Stomach smooth muscle (tissue), 2 donors: ENCODE results near the gene MCHR2.

Source experiments
- H3K27ac ChIP-seq: one replicate; pipeline ENCODE4 v1.7.0; 2013; ENCODE audit warnings: mild to moderate bottlenecking, low read length, inconsistent platforms
- H3K27me3 ChIP-seq, 2 donors: one replicate each; pipeline ENCODE4 v1.7.0; 2013; ENCODE audit warnings: low read length in 2 of 2; ENCODE audit not compliant: insufficient read depth in 2 of 2, control insufficient read depth in 1 of 2
- H3K36me3 ChIP-seq, 2 donors: one replicate each; pipeline ENCODE4 v1.7.0; 2013; ENCODE audit warnings: low read length in 2 of 2; ENCODE audit not compliant: control insufficient read depth in 2 of 2, insufficient read depth in 2 of 2
- H3K4me1 ChIP-seq: one replicate; pipeline ENCODE4 v1.7.0; 2013; ENCODE audit warnings: low read length; ENCODE audit not compliant: control insufficient read depth, insufficient read depth
- H3K4me3 ChIP-seq, 2 donors: one replicate each; pipeline ENCODE4 v1.7.0; 2013; ENCODE audit warnings: low read length in 2 of 2
- H3K9ac ChIP-seq, 2 donors: one replicate each; pipeline ENCODE4 v1.7.0; 2013; ENCODE audit warnings: low read length in 2 of 2, mild to moderate bottlenecking in 1 of 2
- H3K9me3 ChIP-seq, 2 donors: one replicate each; pipeline ENCODE4 v1.7.0; 2013; ENCODE audit warnings: low read length in 2 of 2; ENCODE audit not compliant: control insufficient read depth in 2 of 2
- donor health status: healthy.
- donor health status: Pancreatic carcinoma.

Gene MCHR2

GRCh38 chr6:99905209-99906106 is 88.6 kb downstream of the MCHR2 start:
- no peaks in the 10 kb centered on the region for H3K4me1 ChIP-seq
- H3K27ac ChIP-seq: no peak overlapping the region
- no peaks in the 10 kb centered on the region for H3K9me3 ChIP-seq
- H3K4me3 ChIP-seq: no peak overlapping the region
- no peak overlapping the region for H3K9ac ChIP-seq
- H3K36me3 ChIP-seq: no peaks in the 10 kb centered on the region
- no peaks in the 10 kb centered on the region for H3K27me3 ChIP-seq

- no peak overlapping the region for H3K4me3 ChIP-seq
- H3K27me3 ChIP-seq: no peaks in the 10 kb centered on the region
These were observed 92.2 kb downstream of the MCHR2 start for GRCh38 chr6:99901596-99902384.

GRCh38 chr6:99894815-99895214 is 99.2 kb downstream of the MCHR2 start:
- Histone ChIP-seq H3K4me3 (no peak overlapping the region), H3K36me3 (no peaks in the 10 kb centered on the region), H3K9ac (no peak overlapping the region), H3K27me3 (no peaks in the 10 kb centered on the region), H3K27ac (no peak overlapping the region), H3K9me3 (no peaks in the 10 kb centered on the region), H3K4me1 (no peaks in the 10 kb centered on the region)

More at GRCh38 chr6:99901596-99902384, 92.2 kb downstream of the MCHR2 start:
- H3K9me3 ChIP-seq: no peaks in the 10 kb centered on the region
- H3K9ac ChIP-seq: no peak overlapping the region
- H3K27ac ChIP-seq: no peak overlapping the region
- no peaks in the 10 kb centered on the region for H3K4me1 ChIP-seq
- H3K36me3 ChIP-seq: no peaks in the 10 kb centered on the region

GRCh38 chr6:99887066-99887465 is 107.0 kb downstream of the MCHR2 start:
- Histone ChIP-seq H3K9me3 (no peaks in the 10 kb centered on the region), H3K36me3 (no peaks in the 10 kb centered on the region), H3K27me3 (no peaks in the 10 kb centered on the region), H3K4me3 (no peak overlapping the region), H3K4me1 (no peaks in the 10 kb centered on the region), H3K27ac (no peak overlapping the region), H3K9ac (no peak overlapping the region)

- Histone ChIP-seq H3K9me3 (no peaks in the 10 kb centered on the region), H3K36me3 (no peaks in the 10 kb centered on the region), H3K27ac (no peak overlapping the region), H3K27me3 (no peaks in the 10 kb centered on the region), H3K4me1 (no peaks in the 10 kb centered on the region), H3K9ac (no peak overlapping the region), H3K4me3 (no peak overlapping the region)
These were observed 109.0 kb downstream of the MCHR2 start for GRCh38 chr6:99885051-99885450.

GRCh38 chr6:99882128-99882702 is 111.8 kb downstream of the MCHR2 start:
- Histone ChIP-seq H3K36me3 (no peaks in the 10 kb centered on the region), H3K27ac (no peak overlapping the region), H3K4me3 (no peak overlapping the region), H3K9ac (no peak overlapping the region), H3K4me1 (no peaks in the 10 kb centered on the region), H3K27me3 (no peaks in the 10 kb centered on the region), H3K9me3 (no peaks in the 10 kb centered on the region)

- H3K27ac ChIP-seq: no peak overlapping the region
- H3K9ac ChIP-seq: no peak overlapping the region
- no peaks in the 10 kb centered on the region for H3K9me3 ChIP-seq
- H3K4me3 ChIP-seq: no peak overlapping the region
- H3K4me1 ChIP-seq: no peaks in the 10 kb centered on the region
- H3K36me3 ChIP-seq: no peaks in the 10 kb centered on the region
- peaks cover 0 to 2% of the 10 kb centered on the region in 2 donors for H3K27me3 ChIP-seq
These were observed 114.6 kb downstream of the MCHR2 start for GRCh38 chr6:99879431-99879830.

GRCh38 chr6:99875068-99875467 is 119.0 kb downstream of the MCHR2 start:
- no peak overlapping the region for H3K27ac ChIP-seq
- no peaks in the 10 kb centered on the region for H3K36me3 ChIP-seq
- peaks cover 0 to 2% of the 10 kb centered on the region in 2 donors for H3K27me3 ChIP-seq
- no peak overlapping the region for H3K4me3 ChIP-seq
- no peaks in the 10 kb centered on the region for H3K9me3 ChIP-seq
- H3K4me1 ChIP-seq: no peaks in the 10 kb centered on the region
- no peak overlapping the region for H3K9ac ChIP-seq

GRCh38 chr6:99873084-99873483 is 120.9 kb downstream of the MCHR2 start:
- no peak overlapping the region for H3K9ac ChIP-seq
- H3K4me3 ChIP-seq: no peak overlapping the region
- H3K27ac ChIP-seq: no peak overlapping the region
- no peaks in the 10 kb centered on the region for H3K4me1 ChIP-seq
- H3K36me3 ChIP-seq: no peaks in the 10 kb centered on the region
- peaks cover 0 to 2% of the 10 kb centered on the region in 2 donors for H3K27me3 ChIP-seq
- H3K9me3 ChIP-seq: no peaks in the 10 kb centered on the region

- H3K27me3 ChIP-seq: peaks cover 0 to 2% of the 10 kb centered on the region in 2 donors
- no peaks in the 10 kb centered on the region for H3K4me1 ChIP-seq
- no peaks in the 10 kb centered on the region for H3K9me3 ChIP-seq
- no peak overlapping the region for H3K4me3 ChIP-seq
- no peak overlapping the region for H3K27ac ChIP-seq
- no peak overlapping the region for H3K9ac ChIP-seq
- no peaks in the 10 kb centered on the region for H3K36me3 ChIP-seq
These were observed 122.4 kb downstream of the MCHR2 start for GRCh38 chr6:99871641-99872040.
